ENCODE results near the gene KCNF1. TPM values are rescaled to one million over a fixed set of nuclear protein-coding genes. Genes with fewer than 3 reads are reported as not detected.

The KCNF1 gene
- total and polyA plus RNA-seq, 2 experiments from 2014 or later, result 0.75 to 1.3 TPM

GRCh38 chr2:10915236-10915635 lies 3.5 kb downstream of the KCNF1 start:
- Histone ChIP-seq H3K36me3 (no peaks in the 10 kb centered on the region), H3K9me3 (ENCODE audit: low read depth) (no peaks in the 10 kb centered on the region), H3K4me3 (no peak overlapping the region), H3K27ac (no peak overlapping the region), H3K4me1 (ENCODE audit: low read depth) (no peaks in the 10 kb centered on the region), H3K27me3 (peaks cover 31% of the 10 kb centered on the region)
- TF ChIP-seq CTCF (IDR thresholded peaks at IDR 0.05; ENCODE audit: low read depth, low read length), result no peak
- DNase-seq (ENCODE audit: low read depth in 1 of 2, low spot score in 1 of 2), result no peak

DNA sequence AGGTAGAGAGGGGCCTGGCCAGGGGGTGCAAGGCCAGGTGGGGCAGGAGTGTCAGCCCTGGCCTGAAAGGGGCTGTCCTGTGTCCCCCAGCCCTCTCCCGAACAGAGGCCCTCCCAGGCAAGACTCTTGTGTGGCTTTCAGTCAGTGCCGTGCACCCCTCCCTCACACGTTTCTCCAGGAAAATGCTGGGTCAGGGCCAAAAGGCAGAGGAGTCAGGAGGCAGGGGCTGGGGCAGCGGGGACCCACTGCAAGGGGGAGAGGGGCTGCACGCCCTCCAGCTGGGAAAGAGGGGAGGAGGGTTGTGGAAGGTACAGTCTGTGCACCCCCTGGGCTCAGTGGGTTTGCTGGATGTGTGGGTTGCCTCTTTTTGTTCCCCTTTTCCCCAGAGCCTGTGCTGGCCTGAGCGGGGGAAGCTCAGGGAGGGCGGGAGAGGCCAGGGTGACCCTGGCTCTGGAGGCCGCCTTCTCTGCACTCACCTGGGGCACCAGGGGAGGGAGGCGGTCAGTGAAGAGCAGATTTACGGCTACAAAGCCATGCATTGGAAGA lies 4.1 kb downstream of the KCNF1 start:
- TF ChIP-seq CTCF (IDR thresholded peaks at IDR 0.05; ENCODE audit: low read depth, low read length), result no peak
- Histone ChIP-seq H3K9me3 (ENCODE audit: low read depth) (no peaks in the 10 kb centered on the region), H3K27me3 (peaks cover 28% of the 10 kb centered on the region), H3K36me3 (no peaks in the 10 kb centered on the region), H3K4me1 (ENCODE audit: low read depth) (no peaks in the 10 kb centered on the region), H3K4me3 (no peak overlapping the region), H3K27ac (no peak overlapping the region)
- no peak for DNase-seq (ENCODE audit: low read depth in 1 of 2, low spot score in 1 of 2)

DNA sequence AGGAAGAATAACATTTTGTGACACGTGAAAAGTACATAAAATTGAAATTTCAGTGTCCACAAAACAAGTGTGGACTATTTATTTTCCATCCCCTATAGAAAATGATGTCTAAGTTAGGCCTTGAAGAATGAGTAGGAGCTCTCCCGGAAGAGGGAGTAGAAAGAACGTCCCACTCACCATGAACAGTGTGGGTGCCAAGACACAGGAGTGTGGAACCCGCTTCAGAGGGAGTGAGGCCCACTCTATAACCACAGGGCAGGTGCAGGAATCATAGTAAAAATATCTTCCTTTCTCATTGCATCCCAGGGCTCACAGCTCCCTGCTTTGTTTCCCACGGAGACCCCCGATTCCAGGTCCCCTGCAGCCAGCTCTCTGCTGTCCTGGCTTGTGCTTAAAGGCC lies 5.2 kb downstream of the KCNF1 start:
- TF ChIP-seq CTCF (IDR thresholded peaks at IDR 0.05; ENCODE audit: low read depth, low read length), result no peak
- DNase-seq (ENCODE audit: low read depth in 1 of 2, low spot score in 1 of 2), result no peak
- Histone ChIP-seq H3K27ac (no peak overlapping the region), H3K9me3 (ENCODE audit: low read depth) (no peaks in the 10 kb centered on the region), H3K36me3 (no peaks in the 10 kb centered on the region), H3K27me3 (peaks cover 16% of the 10 kb centered on the region), H3K4me1 (ENCODE audit: low read depth) (no peaks in the 10 kb centered on the region), H3K4me3 (no peak overlapping the region)

DNA sequence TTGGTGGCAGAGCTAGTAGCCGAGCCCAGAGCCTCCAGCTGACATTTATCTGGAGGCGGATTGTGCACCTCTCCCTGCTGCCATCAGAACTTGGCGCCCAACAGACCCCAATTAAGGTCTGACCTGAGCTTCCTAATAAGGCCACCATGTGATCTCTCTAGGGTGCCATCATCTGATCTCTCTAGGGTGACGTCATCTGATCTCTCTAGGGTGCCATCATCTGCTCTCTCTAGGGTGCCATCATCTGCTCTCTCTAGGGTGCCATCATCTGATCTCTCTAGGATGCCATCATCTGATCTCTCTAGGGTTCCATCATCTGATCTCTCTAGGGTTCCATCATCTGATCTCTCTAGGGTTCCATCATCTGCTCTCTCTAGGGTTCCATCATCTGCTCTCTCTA lies 6.2 kb downstream of the KCNF1 start:
- no peaks in the 10 kb centered on the region for H3K9me3 ChIP-seq (ENCODE audit: low read depth)
- H3K4me1 ChIP-seq (ENCODE audit: low read depth), result no peaks in the 10 kb centered on the region
- H3K27me3 ChIP-seq, result peaks cover 7% of the 10 kb centered on the region
- H3K4me3 ChIP-seq, result no peak overlapping the region
- DNase-seq (ENCODE audit: low read depth in 1 of 2, low spot score in 1 of 2), result no peak
- no peak for TF ChIP-seq CTCF (IDR thresholded peaks at IDR 0.05; ENCODE audit: low read depth, low read length)
- no peak overlapping the region for H3K27ac ChIP-seq
- H3K36me3 ChIP-seq, result no peaks in the 10 kb centered on the region

GRCh38 chr2:10918661-10919409 lies 7.1 kb downstream of the KCNF1 start:
- no peaks in the 10 kb centered on the region for H3K36me3 ChIP-seq
- no peaks in the 10 kb centered on the region for H3K4me1 ChIP-seq (ENCODE audit: low read depth)
- peak in 1 of 2 donors; percentile 64 for DNase-seq (ENCODE audit: low read depth in 1 of 2, low spot score in 1 of 2)
- TF ChIP-seq CTCF (IDR thresholded peaks at IDR 0.05; ENCODE audit: low read depth, low read length), result no peak
- H3K9me3 ChIP-seq (ENCODE audit: low read depth), result no peaks in the 10 kb centered on the region
- H3K27me3 ChIP-seq, result no peaks in the 10 kb centered on the region
- no peak overlapping the region for H3K4me3 ChIP-seq
- H3K27ac ChIP-seq, result no peak overlapping the region

Data from cardiac muscle cell (in vitro differentiated cells and primary cell).